Fibroblast of skin of left quadriceps (primary cell): ENCODE data around the gene NAA20.

Experiments used
- DNase-seq, 2 experiments: peaks; one replicate each; pipeline ENCODE4 v3.0.0-alpha.2; 2013; ENCODE audit warnings: low read depth in 2 of 2

NAA20 gene

DNA sequence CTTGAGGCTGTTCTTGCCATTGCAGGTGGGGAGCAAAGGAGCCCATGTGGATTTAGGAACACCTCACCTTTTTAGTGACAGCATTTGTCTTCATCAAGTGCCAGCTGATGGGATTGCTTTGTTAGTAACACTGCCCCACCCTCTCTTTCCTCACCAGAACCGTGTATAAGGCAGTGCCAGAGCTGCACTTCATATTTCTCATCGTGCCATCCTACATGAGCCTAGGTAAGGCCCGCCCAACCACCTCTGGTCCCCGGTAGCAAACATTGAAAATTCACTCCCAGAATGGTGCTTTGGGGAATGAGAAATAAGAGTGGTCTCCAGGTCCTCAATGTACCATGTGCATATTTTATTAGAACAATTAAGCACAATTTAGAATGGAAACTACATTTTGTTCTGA, 57.9 kb downstream of the NAA20 start:
- no peak for DNase-seq

DNA sequence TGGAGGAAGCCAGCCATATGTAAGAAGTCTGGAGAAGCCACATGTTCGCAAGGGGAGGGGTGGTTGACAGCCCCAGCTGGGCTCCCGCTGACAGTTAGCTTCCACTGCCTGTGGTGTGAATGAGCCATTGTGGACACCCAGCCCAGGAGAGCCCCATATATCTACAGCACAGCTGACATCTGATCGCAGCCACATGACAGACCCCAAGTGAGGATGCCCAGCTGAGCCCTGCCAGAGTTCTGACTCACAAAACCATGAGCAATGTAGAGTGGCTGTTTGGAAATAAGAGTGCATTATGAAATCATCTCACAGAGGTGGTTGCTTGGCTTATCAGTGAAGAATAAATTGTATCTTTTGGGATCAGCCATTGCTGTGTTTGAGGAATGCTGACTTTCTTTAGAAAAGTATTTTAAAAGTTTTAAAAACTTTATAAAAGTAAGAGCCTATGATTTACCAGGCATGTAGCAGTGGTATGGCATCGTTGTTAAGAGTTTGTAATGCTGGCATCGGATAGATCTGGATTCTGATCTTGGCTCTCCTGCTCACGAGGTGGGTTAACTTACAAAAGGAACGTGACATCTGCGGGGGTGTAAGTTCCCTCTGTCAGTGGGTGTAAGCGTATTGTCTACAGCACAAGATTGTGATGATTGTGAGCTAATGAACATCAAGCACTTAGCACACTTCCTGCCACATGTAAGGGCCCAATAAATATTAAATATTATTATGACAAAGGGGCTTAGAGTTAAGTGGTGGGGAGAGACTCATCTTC, 59.3 kb downstream of the NAA20 start:
- DNase-seq = peak; percentile 60 to 64

GRCh38 chr20:20078041-20078440, 60.9 kb downstream of the NAA20 start:
- DNase-seq = no peak

- no peak for DNase-seq
These were observed 62.1 kb downstream of the NAA20 start for GRCh38 chr20:20079102-20079784.
